ENCODE data around the gene ABCG1. TPM values are rescaled to one million over a fixed set of nuclear protein-coding genes. Genes with fewer than 3 reads are reported as not detected.

ABCG1 gene
- total and polyA plus RNA-seq, 2 experiments from 2014 or later = 1.3 to 4.4 TPM

DNA sequence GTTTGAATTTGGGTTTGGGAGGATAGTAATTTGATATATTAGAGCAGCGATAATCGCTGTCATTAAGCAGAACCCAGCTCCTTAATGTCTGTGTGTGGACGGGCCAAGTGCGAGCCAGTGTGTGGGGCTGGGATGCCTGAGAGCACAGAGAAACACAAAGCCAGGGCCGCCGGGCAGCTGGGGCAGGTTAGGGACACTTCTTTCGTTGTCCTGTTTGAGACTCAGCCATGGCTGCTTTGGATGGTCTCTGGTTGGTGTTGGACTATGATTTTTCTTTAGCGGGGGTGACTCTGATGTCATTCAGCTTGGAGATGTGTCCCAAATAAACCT lies 33.4 kb downstream of the ABCG1 start:
- DNase-seq (ENCODE audit: low spot score) = no peak
- Mint-ChIP-seq H3K27ac (no peak overlapping the region), H3K27me3 (ENCODE audit: insufficient read depth, low read depth, poor library complexity) (peaks cover 13% of the 10 kb centered on the region)

More for the DNA sequence above, 33.4 kb downstream of the ABCG1 start:
- Mint-ChIP-seq H3K36me3 (ENCODE audit: low read depth) (no peaks in the 10 kb centered on the region), H3K9me3 (no peaks in the 10 kb centered on the region), H3K4me3 (no peak overlapping the region), H3K4me1 (no peaks in the 10 kb centered on the region)
- Histone ChIP-seq H3K4me3 (no peak overlapping the region), H2AFZ (no peak overlapping the region), H3K27ac (ENCODE audit: low read depth) (no peak overlapping the region), H3K4me1 (ENCODE audit: insufficient read depth) (no peaks in the 10 kb centered on the region), H3K9me2 (ENCODE audit: insufficient read depth) (no peaks in the 10 kb centered on the region), H3F3A (replicated peaks; ENCODE audit: low read depth) (no peaks in the 10 kb centered on the region), H3K27me3 (ENCODE audit: insufficient read depth) (no peaks in the 10 kb centered on the region), H3K4me2 (no peak overlapping the region), H3K36me3 (ENCODE audit: insufficient read depth) (no peaks in the 10 kb centered on the region), H3K79me2 (replicated peaks; ENCODE audit: insufficient read depth) (no peaks in the 10 kb centered on the region), H4K20me1 (replicated peaks; ENCODE audit: insufficient read depth) (no peaks in the 10 kb centered on the region)
- TF ChIP-seq STAT1 (IDR thresholded peaks at IDR 0.05; ENCODE audit: unreplicated experiment) (no peak), CREB1 (CRISPR knock-in tag; IDR thresholded peaks at IDR 0.05; ENCODE audit: low read depth) (no peak), POLR2AphosphoS5 (IDR thresholded peaks at IDR 0.05; ENCODE audit: low read depth) (no peak), NANOG (IDR thresholded peaks at IDR 0.05; ENCODE audit: borderline replicate concordance) (no peak), JUNB (IDR thresholded peaks at IDR 0.05; ENCODE audit: unreplicated experiment) (no peak), ZNF114 (CRISPR knock-in tag; IDR thresholded peaks at IDR 0.05) (no peak), EZH2 (IDR thresholded peaks at IDR 0.05; ENCODE audit: low read depth, unreplicated experiment) (no peak)
- TF ChIP-seq, protein P1, sequence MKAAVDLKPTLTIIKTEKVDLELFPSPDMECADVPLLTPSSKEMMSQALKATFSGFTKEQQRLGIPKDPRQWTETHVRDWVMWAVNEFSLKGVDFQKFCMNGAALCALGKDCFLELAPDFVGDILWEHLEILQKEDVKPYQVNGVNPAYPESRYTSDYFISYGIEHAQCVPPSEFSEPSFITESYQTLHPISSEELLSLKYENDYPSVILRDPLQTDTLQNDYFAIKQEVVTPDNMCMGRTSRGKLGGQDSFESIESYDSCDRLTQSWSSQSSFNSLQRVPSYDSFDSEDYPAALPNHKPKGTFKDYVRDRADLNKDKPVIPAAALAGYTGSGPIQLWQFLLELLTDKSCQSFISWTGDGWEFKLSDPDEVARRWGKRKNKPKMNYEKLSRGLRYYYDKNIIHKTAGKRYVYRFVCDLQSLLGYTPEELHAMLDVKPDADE (IDR thresholded peaks at IDR 0.05) = no peak
- TF ChIP-seq, protein P2, sequence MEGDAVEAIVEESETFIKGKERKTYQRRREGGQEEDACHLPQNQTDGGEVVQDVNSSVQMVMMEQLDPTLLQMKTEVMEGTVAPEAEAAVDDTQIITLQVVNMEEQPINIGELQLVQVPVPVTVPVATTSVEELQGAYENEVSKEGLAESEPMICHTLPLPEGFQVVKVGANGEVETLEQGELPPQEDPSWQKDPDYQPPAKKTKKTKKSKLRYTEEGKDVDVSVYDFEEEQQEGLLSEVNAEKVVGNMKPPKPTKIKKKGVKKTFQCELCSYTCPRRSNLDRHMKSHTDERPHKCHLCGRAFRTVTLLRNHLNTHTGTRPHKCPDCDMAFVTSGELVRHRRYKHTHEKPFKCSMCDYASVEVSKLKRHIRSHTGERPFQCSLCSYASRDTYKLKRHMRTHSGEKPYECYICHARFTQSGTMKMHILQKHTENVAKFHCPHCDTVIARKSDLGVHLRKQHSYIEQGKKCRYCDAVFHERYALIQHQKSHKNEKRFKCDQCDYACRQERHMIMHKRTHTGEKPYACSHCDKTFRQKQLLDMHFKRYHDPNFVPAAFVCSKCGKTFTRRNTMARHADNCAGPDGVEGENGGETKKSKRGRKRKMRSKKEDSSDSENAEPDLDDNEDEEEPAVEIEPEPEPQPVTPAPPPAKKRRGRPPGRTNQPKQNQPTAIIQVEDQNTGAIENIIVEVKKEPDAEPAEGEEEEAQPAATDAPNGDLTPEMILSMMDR (conservative IDR thresholded peaks at IDR 0.05; ENCODE audit: low read depth in 2 of 2) = no peak
- TF ChIP-seq, protein P3, sequence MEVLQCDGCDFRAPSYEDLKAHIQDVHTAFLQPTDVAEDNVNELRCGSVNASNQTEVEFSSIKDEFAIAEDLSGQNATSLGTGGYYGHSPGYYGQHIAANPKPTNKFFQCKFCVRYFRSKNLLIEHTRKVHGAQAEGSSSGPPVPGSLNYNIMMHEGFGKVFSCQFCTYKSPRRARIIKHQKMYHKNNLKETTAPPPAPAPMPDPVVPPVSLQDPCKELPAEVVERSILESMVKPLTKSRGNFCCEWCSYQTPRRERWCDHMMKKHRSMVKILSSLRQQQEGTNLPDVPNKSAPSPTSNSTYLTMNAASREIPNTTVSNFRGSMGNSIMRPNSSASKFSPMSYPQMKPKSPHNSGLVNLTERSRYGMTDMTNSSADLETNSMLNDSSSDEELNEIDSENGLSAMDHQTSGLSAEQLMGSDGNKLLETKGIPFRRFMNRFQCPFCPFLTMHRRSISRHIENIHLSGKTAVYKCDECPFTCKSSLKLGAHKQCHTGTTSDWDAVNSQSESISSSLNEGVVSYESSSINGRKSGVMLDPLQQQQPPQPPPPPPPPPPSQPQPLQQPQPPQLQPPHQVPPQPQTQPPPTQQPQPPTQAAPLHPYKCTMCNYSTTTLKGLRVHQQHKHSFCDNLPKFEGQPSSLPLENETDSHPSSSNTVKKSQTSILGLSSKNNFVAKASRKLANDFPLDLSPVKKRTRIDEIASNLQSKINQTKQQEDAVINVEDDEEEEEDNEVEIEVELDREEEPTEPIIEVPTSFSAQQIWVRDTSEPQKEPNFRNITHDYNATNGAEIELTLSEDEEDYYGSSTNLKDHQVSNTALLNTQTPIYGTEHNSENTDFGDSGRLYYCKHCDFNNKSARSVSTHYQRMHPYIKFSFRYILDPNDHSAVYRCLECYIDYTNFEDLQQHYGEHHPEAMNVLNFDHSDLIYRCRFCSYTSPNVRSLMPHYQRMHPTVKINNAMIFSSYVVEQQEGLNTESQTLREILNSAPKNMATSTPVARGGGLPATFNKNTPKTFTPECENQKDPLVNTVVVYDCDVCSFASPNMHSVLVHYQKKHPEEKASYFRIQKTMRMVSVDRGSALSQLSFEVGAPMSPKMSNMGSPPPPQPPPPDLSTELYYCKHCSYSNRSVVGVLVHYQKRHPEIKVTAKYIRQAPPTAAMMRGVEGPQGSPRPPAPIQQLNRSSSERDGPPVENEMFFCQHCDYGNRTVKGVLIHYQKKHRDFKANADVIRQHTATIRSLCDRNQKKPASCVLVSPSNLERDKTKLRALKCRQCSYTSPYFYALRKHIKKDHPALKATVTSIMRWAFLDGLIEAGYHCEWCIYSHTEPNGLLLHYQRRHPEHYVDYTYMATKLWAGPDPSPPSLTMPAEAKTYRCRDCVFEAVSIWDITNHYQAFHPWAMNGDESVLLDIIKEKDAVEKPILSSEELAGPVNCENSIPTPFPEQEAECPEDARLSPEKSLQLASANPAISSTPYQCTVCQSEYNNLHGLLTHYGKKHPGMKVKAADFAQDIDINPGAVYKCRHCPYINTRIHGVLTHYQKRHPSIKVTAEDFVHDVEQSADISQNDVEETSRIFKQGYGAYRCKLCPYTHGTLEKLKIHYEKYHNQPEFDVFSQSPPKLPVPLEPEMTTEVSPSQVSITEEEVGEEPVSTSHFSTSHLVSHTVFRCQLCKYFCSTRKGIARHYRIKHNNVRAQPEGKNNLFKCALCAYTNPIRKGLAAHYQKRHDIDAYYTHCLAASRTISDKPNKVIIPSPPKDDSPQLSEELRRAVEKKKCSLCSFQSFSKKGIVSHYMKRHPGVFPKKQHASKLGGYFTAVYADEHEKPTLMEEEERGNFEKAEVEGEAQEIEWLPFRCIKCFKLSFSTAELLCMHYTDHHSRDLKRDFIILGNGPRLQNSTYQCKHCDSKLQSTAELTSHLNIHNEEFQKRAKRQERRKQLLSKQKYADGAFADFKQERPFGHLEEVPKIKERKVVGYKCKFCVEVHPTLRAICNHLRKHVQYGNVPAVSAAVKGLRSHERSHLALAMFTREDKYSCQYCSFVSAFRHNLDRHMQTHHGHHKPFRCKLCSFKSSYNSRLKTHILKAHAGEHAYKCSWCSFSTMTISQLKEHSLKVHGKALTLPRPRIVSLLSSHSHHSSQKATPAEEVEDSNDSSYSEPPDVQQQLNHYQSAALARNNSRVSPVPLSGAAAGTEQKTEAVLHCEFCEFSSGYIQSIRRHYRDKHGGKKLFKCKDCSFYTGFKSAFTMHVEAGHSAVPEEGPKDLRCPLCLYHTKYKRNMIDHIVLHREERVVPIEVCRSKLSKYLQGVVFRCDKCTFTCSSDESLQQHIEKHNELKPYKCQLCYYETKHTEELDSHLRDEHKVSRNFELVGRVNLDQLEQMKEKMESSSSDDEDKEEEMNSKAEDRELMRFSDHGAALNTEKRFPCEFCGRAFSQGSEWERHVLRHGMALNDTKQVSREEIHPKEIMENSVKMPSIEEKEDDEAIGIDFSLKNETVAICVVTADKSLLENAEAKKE (CRISPR knock-in tag; IDR thresholded peaks at IDR 0.05) = no peak
- no peak for ATAC-seq

Data from GM23338 (cell line).